ENCODE data around the gene EXOSC2.

Gene EXOSC2

GRCh38 chr9:130740218-130741023 is 46.8 kb downstream of the EXOSC2 start:
- DNase-seq = no peak

DNA sequence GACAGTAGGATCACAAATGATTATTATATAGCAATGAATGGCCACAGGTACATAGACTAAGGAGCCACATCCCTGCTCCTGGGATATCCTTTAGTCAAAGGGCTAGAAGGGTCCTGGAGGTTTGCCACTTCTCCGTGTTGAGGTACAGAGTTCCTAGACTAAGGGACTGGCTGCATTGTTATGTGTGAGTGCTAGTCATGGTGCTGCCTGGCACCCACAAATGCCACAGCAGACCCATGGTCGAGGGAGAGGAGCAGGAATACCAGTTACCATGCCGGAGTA is 47.4 kb downstream of the EXOSC2 start:
- no peak for DNase-seq

- DNase-seq = no peak
These were observed 48.4 kb downstream of the EXOSC2 start for GRCh38 chr9:130741831-130742449.

DNA sequence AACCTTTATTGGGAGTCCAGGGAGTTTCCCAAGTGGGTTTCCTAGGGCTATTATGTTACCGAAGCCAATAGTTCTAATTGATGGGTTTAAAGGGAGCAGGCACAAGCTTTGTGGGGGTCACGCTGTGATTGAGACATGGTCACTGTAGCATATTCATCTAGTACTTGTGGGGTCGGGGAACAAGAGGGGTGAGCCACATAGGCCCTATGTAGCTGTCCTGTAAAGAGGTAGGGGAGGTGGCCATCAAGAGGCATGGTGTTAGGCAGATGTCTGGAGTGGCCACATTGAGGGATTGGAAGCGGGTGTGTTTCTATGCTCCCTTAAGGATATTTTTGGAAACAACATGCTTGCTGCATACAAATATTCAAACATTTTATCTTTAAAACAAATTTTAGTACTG is 50.1 kb downstream of the EXOSC2 start:
- no peak for DNase-seq

DNA sequence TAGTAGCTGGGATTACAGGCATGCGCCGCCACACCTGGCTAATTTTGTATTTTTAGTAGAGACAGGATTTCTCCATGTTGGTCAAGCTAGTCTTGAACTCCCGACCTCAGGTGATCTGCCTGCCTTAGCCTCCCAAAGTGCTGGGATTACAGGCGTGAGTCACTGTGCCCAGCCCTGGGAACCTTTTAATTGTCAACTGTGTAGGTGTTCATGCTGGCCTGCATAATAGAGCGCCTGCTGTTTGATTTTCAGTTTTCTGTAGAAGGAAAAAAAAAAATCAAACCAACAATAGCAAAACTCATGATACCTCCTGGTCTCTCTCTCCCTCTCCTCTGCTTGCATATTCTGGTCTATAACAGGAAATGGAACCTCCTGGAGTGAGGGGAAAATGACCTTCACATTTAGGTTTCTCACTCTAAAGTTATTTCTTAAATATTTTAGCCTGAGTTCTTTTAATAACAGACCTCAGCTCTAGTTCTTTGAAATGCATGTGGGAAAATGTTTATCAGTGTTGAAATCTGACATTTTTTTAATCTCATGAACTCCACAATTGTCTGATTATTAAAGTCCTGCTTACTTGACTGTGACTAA is 51.7 kb downstream of the EXOSC2 start:
- no peak for DNase-seq

DNA sequence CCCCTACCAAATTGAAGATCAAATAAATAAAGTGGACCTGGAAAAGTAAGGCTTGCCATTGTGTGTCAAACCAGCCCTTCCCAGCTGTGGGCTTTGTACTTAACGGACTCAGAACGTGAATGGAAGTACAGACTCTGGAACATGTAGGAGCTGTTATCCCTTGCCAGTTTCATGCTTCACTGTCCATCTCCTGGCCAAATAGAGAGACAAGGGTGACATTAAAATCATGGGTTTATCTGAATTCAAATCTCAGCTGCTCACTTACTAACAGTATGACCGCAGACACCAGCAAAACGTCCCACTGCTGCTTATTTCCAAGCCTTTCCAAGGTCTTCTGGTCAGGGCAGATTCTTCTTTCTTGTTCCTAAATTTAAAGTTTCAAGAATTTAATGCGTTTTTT is 52.2 kb downstream of the EXOSC2 start:
- no peak for DNase-seq

GRCh38 chr9:130746434-130747212 is 53.0 kb downstream of the EXOSC2 start:
- DNase-seq = no peak

DNA sequence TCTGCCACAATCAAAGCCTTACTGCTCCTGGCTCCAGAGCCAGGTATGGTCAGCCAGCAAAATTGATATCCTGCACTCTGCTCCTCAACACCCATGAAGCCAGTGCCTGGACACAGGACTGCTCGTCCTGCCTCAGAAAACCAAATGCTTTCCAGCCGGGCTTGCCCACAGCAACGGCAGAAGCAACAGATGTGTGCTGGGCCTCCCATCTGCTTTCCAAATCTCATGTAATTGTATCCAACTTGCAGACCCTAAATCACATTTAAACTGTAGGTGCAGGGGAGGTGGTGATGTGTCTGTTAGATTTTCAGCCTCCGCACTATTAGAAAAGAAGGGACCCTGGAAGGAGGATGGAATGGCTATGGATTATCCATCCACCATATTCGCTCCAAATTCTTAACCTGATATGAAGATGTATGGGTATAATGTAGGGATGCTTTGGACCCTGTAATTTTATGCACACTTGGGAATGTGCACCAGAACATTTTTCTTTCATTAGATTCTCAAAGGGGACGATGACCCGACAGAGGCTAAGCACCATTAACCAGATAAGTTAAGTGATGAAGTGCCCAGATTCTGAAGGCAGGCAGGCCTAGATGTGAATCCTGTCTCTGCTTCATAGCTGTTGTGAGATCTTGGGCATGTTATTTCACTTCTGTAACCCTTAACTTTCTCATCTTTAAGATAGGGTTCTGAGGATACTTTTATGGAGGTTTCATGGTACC is 58.2 kb downstream of the EXOSC2 start:
- DNase-seq = no peak

Measured in right hindlimb (tissue), 1 donor.